Measurements from ENCODE around the gene ARHGEF7.

Gene ARHGEF7

GRCh38 chr13:111278743-111279652 lies 163.9 kb downstream of the ARHGEF7 start:
- Histone ChIP-seq H3K36me3 (ENCODE audit: control insufficient read depth, insufficient read depth, low read length) (peaks cover 32% of the 10 kb centered on the region), H3K27me3 (replicated peaks; ENCODE audit: control insufficient read depth, insufficient read depth, low read length) (no peaks in the 10 kb centered on the region), H3K4me3 (replicated peaks; ENCODE audit: low read depth, low read length) (no peak overlapping the region)
- TF ChIP-seq CTCF (IDR thresholded peaks at IDR 0.05; ENCODE audit: insufficient read depth, low read length, poor library complexity, severe bottlenecking): no peak
- no peak for DNase-seq (ENCODE audit: extremely low read depth, insufficient read length)

- DNase-seq (ENCODE audit: extremely low read depth, insufficient read length): no peak
- H3K27me3 ChIP-seq (replicated peaks; ENCODE audit: control insufficient read depth, insufficient read depth, low read length): no peaks in the 10 kb centered on the region
- peaks cover 36% of the 10 kb centered on the region for H3K36me3 ChIP-seq (ENCODE audit: control insufficient read depth, insufficient read depth, low read length)
- TF ChIP-seq CTCF (IDR thresholded peaks at IDR 0.05; ENCODE audit: insufficient read depth, low read length, poor library complexity, severe bottlenecking): no peak
- no peak overlapping the region for H3K4me3 ChIP-seq (replicated peaks; ENCODE audit: low read depth, low read length)
These were observed 165.1 kb downstream of the ARHGEF7 start for GRCh38 chr13:111280226-111280625.

- no peak overlapping the region for H3K4me3 ChIP-seq (replicated peaks; ENCODE audit: low read depth, low read length)
- no peak for DNase-seq (ENCODE audit: extremely low read depth, insufficient read length)
- TF ChIP-seq CTCF (IDR thresholded peaks at IDR 0.05; ENCODE audit: insufficient read depth, low read length, poor library complexity, severe bottlenecking): no peak
- H3K27me3 ChIP-seq (replicated peaks; ENCODE audit: control insufficient read depth, insufficient read depth, low read length): no peaks in the 10 kb centered on the region
- H3K36me3 ChIP-seq (ENCODE audit: control insufficient read depth, insufficient read depth, low read length): peaks cover 33% of the 10 kb centered on the region
These were observed 165.8 kb downstream of the ARHGEF7 start for GRCh38 chr13:111280681-111281585.

GRCh38 chr13:111281751-111282311 lies 166.7 kb downstream of the ARHGEF7 start:
- Histone ChIP-seq H3K4me3 (replicated peaks; ENCODE audit: low read depth, low read length) (no peak overlapping the region), H3K27me3 (replicated peaks; ENCODE audit: control insufficient read depth, insufficient read depth, low read length) (no peaks in the 10 kb centered on the region), H3K36me3 (ENCODE audit: control insufficient read depth, insufficient read depth, low read length) (peaks cover 42% of the 10 kb centered on the region)
- no peak for TF ChIP-seq CTCF (IDR thresholded peaks at IDR 0.05; ENCODE audit: insufficient read depth, low read length, poor library complexity, severe bottlenecking)
- no peak for DNase-seq (ENCODE audit: extremely low read depth, insufficient read length)

GRCh38 chr13:111282425-111282824 lies 167.3 kb downstream of the ARHGEF7 start:
- Histone ChIP-seq H3K27me3 (replicated peaks; ENCODE audit: control insufficient read depth, insufficient read depth, low read length) (no peaks in the 10 kb centered on the region), H3K36me3 (ENCODE audit: control insufficient read depth, insufficient read depth, low read length) (peaks cover 48% of the 10 kb centered on the region), H3K4me3 (replicated peaks; ENCODE audit: low read depth, low read length) (no peak overlapping the region)
- TF ChIP-seq CTCF (IDR thresholded peaks at IDR 0.05; ENCODE audit: insufficient read depth, low read length, poor library complexity, severe bottlenecking): no peak
- no peak for DNase-seq (ENCODE audit: extremely low read depth, insufficient read length)

All from GM06990 (cell line).